ENCODE results near the gene FYTTD1.

The FYTTD1 gene

GRCh38 chr3:197737319-197737649, 12.4 kb upstream of the FYTTD1 start:
- DNase-seq (ENCODE audit: low spot score), result no peak

- DNase-seq (ENCODE audit: low spot score), result no peak
Observed at GRCh38 chr3:197737749-197738462, 11.8 kb upstream of the FYTTD1 start.

- no peak for DNase-seq (ENCODE audit: low spot score)
Observed at GRCh38 chr3:197742787-197743186, 6.9 kb upstream of the FYTTD1 start.

DNA sequence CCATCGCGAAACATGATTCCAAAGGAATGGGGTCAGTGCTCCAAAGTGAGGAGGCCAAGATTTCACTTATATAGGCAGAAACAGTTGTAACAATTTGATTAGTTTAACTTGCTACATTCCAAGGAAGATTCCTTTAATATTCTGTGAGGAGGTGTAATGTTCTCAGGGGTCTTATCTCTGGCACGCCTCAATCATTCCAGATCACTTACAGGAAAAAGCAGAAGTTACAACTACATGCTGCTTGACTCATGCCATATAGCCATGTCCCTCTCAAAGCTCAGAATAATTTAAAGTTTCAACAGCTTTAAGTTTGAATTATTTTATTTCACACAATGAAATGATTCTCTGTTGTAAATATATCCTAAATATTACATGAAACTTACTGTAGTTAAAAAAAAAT, 3.5 kb upstream of the FYTTD1 start:
- DNase-seq (ENCODE audit: low spot score), result no peak

GRCh38 chr3:197746801-197747237, 2.9 kb upstream of the FYTTD1 start:
- no peak for DNase-seq (ENCODE audit: low spot score)

DNA sequence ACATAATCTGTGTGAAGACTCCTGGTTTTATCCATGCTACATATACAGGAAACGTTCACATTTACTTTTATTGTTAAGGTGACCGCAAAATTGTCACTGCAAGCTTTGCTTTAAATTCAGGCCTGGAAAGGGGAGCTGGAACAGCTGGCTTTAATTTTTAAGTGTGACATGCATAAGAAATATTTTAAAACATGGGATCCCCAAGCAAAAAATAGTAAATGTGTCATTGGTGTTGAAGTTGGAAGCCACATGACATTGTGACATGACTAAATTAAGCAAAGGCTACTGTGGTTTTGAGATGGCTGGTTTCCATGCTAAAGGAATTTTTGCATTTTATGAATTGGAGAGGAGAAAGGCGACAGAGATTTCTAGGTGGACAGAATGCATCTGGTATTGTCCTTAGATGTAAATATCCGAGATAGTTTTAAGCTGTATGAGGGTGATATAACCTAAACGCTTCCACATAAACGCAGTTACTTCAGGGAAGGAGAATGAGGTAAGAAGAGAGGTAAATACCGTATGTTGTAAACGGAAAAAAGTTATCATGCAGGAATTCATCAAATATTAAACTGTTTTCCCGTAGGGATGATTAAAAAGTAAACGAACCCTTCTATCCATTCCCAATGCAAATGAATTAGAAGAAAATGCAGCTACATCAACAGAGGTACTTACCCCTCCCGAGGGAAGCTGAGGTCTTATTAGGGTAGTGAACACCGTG, 927 bp upstream of the FYTTD1 start:
- no peak for DNase-seq (ENCODE audit: low spot score)

- no peak for DNase-seq (ENCODE audit: low spot score)
Observed at GRCh38 chr3:197749315-197749600, 425 bp upstream of the FYTTD1 start.

- peak; percentile 56 for DNase-seq (ENCODE audit: low spot score)
Observed at GRCh38 chr3:197750396-197750831, 731 bp downstream of the FYTTD1 start.

GRCh38 chr3:197750858-197751737, 1.4 kb downstream of the FYTTD1 start:
- peak; percentile 16 for DNase-seq (ENCODE audit: low spot score)

- no peak for DNase-seq (ENCODE audit: low spot score)
Observed at GRCh38 chr3:197752107-197752506, 2.4 kb downstream of the FYTTD1 start.

- no peak for DNase-seq (ENCODE audit: low spot score)
Observed at GRCh38 chr3:197753263-197753662, 3.6 kb downstream of the FYTTD1 start.

DNA sequence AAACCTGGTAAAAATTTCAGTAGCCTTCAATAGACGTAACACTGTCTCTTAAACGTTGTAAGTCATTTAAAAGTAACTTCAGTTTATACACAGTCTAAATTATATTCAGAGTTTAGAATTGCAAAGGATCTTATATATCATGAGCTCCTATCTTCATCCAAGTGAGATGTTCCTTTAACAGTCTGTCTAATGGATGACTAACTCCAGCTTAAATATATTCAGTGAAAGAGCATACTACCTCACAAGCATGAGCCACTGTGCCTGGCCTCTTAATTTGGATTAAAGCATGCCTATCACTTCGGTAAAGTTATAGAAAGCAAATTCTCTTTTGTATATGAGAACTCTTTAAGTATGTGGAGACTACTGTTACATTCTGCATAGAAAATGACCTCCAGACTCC, 7.0 kb downstream of the FYTTD1 start:
- DNase-seq (ENCODE audit: low spot score), result no peak

- no peak for DNase-seq (ENCODE audit: low spot score)
Observed at GRCh38 chr3:197758512-197758911, 8.8 kb downstream of the FYTTD1 start.

GRCh38 chr3:197761784-197762183, 12.1 kb downstream of the FYTTD1 start:
- no peak for DNase-seq (ENCODE audit: low spot score)

DNA sequence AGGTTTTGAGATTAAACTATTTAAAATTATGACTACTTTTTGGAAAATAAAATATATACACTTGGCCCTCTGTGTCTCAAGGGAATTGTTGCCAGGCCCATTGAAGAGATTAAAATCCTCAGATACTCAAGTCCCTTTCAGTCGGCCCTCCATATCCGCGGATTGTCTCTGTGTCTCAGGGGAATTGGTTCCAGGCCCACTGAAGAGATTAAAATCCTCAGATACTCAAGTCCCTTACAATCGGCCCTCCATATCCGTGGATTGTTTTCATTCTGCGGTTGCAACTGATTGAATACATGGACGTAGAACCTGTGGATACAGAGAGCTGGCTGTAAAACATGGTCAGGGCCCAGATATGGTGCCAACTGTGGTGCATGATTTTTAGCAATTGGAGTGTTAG, 25.6 kb downstream of the FYTTD1 start:
- DNase-seq (ENCODE audit: low spot score), result no peak

- DNase-seq (ENCODE audit: low spot score), result no peak
Observed at GRCh38 chr3:197782230-197782629, 32.5 kb downstream of the FYTTD1 start.

DNA sequence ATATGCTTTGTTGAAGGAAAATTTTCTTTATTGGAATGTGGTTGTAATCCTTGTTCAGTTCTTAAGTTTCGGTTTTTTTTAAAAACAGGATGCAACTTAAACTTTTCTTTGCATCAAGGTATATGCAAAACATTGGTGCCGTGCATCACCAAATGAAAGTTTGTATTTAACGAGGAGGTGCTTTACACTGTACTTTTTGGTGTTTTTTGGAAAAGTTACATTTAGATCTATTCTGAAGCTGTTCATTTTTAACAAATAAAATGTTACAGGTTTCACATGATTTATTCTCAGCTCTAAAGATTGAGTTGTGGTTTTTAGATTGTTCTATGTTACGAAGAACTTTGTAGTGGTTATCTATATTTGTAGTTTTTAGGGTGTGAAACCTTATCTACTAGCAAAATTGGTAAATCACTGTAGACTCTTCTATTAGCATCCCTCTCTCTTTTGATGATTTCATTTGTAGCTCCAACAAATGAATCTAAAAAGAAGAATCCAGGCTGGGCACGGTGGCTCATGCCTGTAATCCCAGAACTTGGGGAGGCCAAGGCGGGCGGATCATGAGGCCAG, 34.4 kb downstream of the FYTTD1 start:
- DNase-seq (ENCODE audit: low spot score), result no peak

- DNase-seq (ENCODE audit: low spot score), result no peak
Observed at GRCh38 chr3:197787412-197787811, 37.7 kb downstream of the FYTTD1 start.

DNA sequence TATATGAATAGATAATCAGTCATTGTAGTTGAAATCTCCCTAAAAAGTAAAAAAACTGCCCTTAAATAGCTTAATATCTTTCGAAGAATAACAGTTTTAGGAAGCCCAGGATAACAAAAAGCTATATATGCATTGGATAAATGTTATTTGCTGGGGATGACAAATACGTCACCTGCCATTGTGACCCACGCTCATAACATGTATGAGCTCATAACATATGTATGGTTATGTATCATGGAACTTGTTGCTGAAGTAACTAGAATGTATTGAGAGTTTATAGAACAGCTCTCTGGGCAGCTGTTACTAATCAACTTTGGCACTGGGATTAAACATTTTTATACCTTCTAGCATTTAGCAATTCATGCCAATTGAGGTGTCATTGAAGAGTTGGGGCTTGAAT, 39.6 kb downstream of the FYTTD1 start:
- no peak for DNase-seq (ENCODE audit: low spot score)

- no peak for DNase-seq (ENCODE audit: low spot score)
Observed at GRCh38 chr3:197790033-197790432, 40.4 kb downstream of the FYTTD1 start.

DNA sequence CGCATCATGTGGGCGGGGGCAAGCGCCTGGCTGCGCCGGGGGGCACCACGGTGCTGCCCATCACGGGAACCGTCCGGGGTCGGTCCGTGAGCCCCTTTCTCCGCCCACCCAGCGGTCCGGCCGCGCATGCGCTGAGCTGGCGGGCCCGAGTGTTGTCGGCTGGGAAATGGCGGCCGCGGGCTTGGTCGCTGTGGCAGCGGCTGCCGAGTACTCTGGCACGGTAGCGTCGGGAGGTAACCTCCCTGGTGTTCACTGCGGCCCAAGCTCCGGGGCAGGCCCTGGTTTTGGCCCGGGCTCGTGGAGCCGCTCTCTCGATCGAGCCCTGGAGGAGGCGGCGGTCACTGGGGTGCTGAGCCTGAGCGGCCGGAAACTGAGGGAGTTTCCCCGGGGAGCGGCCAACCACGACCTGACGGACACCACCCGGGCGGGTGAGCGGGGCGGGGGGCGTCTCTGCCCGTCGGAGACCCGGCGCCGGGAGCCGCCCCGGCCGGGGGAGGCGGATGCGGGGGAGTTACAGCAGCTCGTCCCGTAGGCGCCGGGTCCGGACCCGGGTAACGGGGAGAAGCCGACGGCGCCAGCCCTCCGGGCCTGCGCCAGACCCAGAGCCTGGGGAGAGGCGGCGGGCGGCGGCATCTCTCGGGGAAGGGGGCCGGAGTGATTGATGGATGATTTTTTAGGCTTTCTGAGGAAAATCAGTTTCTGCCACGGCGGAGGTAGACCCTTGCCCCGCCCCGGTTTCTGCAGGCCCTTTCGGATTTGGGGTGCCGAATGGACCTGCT, 41.6 kb downstream of the FYTTD1 start, which contains the start of gene LRCH3:
Gene LRCH3, plus strand, starts transcription at position 142 of the 779 bp plus-strand sequence. Its CDS starts 25 bp downstream, at position 167.
- peak; percentile 82 for DNase-seq (ENCODE audit: low spot score)

All from CD4-positive, alpha-beta T cell treated with Interleukin-15 for 4 hours (primary cell).